Esophagus squamous epithelium (tissue), 5 donors: ENCODE measurements around the gene SETD2. TPM values are rescaled to one million over a fixed set of nuclear protein-coding genes. Genes with fewer than 3 reads are reported as not detected.
"Not testable (repeated sequence)": the region's sequence is repeated elsewhere in the genome, so short reads cannot be mapped to it uniquely, and the experiment has no call there.

Source experiments
- DNase-seq: peaks from one replicate; lab custom pipeline; 2025; lab: John Stamatoyannopoulos, UW
- H3K27ac ChIP-seq, 4 donors: fragments of 200-600 bp; sonication (generic); one replicate each; pipeline ENCODE4 v1.5.1; 2016 to 2019; ENCODE audit warnings: mild to moderate bottlenecking in 1 of 4
- H3K27me3 ChIP-seq, 4 donors: fragments of 200-600 bp; sonication (generic); 1 replicate in 3 of 4; 2 replicates in 1 of 4; pipeline versions ENCODE4 v1.5.1 to v1.6.0; 2017 to 2021; ENCODE audit warnings: antibody characterized with exemption in 1 of 4
- H3K36me3 ChIP-seq, 3 donors: fragments of 200-600 bp; sonication (generic); one replicate each; pipeline ENCODE4 v1.5.1; 2016 to 2019
- H3K4me1 ChIP-seq, 3 donors: fragments of 200-600 bp; sonication (generic); one replicate each; pipeline ENCODE4 v1.5.1; 2017 to 2019
- H3K4me3 ChIP-seq, 4 donors: fragments of 200-600 bp; sonication (generic); 1 replicate in 3 of 4; 2 replicates in 1 of 4; pipeline ENCODE4 v1.5.1; 2016 to 2019; ENCODE audit warnings: mild to moderate bottlenecking in 2 of 4, moderate library complexity in 1 of 4
- H3K9me3 ChIP-seq, 3 donors: fragments of 200-600 bp; sonication (generic); one replicate each; pipeline ENCODE4 v1.5.1; 2016 to 2019
- POLR2A ChIP-seq, 4 donors: fragments of 450-650 bp; IDR thresholded peaks; one replicate each; pipeline ENCODE4 v1.6.1; 2017; ENCODE audit warnings: antibody characterized with exemption in 4 of 4, mild to moderate bottlenecking in 4 of 4, moderate library complexity in 3 of 4
- WGBS, 2 donors: methylation state at CpG; one replicate each; pipeline ENCODE4 v1.1.5; 2018; 5-methylcytosine and 5-hydroxymethylcytosine counted together
- intact Hi-C: fragments of 100-400 bp; cut with DNase I; formaldehyde crosslinking; loops from one replicate; pipeline ENCODE4 v1.15.0; 2022
- total RNA-seq, 4 donors: library from RNA; depleted of rRNA; stranded (reverse); fragments of >200 nt; gene quantifications; one replicate each; pipeline ENCODE4 v1.1.0, GENCODE V29; 2016
- TF ChIP-seq, protein P1 (sequence below), 6 experiments: fragments of 450-650 bp in 4 of 6; fragments of 200-600 bp in 2 of 6; sonication (generic) in 2 of 6; IDR thresholded peaks; one replicate each; pipeline ENCODE4 v1.5.1; 2016 to 2019; ENCODE audit warnings: antibody characterized with exemption in 6 of 6, mild to moderate bottlenecking in 4 of 6, moderate library complexity in 4 of 6
- donor health status: DM: yes; HTN: yes; CAD: no.

Gene SETD2
- total RNA-seq, 4 donors from 2014 or later, result 24.3 to 59.5 (median 30.1) TPM

DNA sequence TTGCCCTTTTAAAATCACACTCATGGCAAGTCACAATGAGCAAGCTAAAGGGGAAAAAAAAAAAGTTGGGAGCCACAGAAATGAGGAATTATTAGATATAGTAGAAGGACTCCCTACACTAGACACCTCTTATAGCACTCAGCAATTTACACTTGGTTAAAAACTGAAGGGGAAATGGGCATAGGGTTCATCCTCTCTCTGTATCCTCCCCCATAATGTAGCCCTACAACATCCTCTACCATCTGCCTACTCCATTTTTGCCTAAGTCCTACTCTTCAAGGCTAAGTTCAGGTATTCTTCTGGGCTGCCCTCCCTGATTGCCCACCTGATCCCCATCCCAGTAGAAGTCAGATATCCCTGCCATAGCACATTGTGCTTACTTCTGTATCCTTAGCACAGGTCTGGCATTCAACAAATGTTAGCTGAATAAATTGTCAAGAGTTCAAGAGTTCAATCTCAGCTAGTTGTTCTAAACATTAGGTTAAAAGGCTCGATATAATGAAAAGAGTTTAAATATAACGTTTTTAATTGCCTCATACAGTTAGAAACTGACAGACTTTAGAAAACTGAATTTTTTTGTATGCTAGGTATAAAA is 14.5 kb downstream of the SETD2 start:
- Histone ChIP-seq H3K27ac (no peak overlapping the region), H3K4me3 (no peak overlapping the region), H3K36me3 (no peaks in the 10 kb centered on the region), H3K4me1 (peaks cover 0 to 27% (median 0%) of the 10 kb centered on the region in 3 donors), H3K9me3 (no peaks in the 10 kb centered on the region), H3K27me3 (no peaks in the 10 kb centered on the region)
- intact Hi-C loops, result no loop called here
- WGBS, 2 donors, result 27 to 33% methylated on average over 2 of the region's 2 CpGs
- DNase-seq, result no peak
- TF ChIP-seq, protein P1, sequence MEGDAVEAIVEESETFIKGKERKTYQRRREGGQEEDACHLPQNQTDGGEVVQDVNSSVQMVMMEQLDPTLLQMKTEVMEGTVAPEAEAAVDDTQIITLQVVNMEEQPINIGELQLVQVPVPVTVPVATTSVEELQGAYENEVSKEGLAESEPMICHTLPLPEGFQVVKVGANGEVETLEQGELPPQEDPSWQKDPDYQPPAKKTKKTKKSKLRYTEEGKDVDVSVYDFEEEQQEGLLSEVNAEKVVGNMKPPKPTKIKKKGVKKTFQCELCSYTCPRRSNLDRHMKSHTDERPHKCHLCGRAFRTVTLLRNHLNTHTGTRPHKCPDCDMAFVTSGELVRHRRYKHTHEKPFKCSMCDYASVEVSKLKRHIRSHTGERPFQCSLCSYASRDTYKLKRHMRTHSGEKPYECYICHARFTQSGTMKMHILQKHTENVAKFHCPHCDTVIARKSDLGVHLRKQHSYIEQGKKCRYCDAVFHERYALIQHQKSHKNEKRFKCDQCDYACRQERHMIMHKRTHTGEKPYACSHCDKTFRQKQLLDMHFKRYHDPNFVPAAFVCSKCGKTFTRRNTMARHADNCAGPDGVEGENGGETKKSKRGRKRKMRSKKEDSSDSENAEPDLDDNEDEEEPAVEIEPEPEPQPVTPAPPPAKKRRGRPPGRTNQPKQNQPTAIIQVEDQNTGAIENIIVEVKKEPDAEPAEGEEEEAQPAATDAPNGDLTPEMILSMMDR (IDR thresholded peaks at IDR 0.05), result no peak
- TF ChIP-seq POLR2A (IDR thresholded peaks at IDR 0.05), result no peak

DNA sequence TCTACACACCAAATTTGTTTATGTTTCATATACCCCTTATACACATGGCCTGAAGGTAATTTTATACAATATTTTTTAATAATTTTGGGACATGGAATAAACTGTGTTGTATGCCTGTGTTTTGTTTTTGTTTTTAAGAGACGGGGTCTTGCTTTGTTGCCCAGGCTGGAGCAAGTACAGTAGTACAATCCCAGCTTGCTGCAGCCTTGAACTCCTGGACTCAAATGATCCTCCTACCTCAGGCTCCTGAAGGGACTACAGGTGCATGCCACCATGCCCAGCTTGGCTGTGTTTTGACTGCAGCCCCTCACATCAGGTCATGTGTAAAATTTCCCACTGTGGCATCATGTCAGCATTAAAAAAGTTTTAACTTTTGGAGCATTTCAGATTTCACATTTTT is 18.6 kb downstream of the SETD2 start:
- Histone ChIP-seq H3K9me3 (no peaks in the 10 kb centered on the region), H3K36me3 (no peaks in the 10 kb centered on the region), H3K27me3 (no peaks in the 10 kb centered on the region), H3K4me1 (peaks cover 0 to 47% (median 15%) of the 10 kb centered on the region in 3 donors), H3K4me3 (no peak overlapping the region), H3K27ac (no peak overlapping the region)
- DNase-seq, result no peak
- intact Hi-C loops, result no loop called here
- TF ChIP-seq, protein P1 (IDR thresholded peaks at IDR 0.05), result no peak
- TF ChIP-seq POLR2A (IDR thresholded peaks at IDR 0.05), result no peak
- WGBS, 2 donors, result 92 to 94% methylated on average over 1 of the region's 1 CpG

DNA sequence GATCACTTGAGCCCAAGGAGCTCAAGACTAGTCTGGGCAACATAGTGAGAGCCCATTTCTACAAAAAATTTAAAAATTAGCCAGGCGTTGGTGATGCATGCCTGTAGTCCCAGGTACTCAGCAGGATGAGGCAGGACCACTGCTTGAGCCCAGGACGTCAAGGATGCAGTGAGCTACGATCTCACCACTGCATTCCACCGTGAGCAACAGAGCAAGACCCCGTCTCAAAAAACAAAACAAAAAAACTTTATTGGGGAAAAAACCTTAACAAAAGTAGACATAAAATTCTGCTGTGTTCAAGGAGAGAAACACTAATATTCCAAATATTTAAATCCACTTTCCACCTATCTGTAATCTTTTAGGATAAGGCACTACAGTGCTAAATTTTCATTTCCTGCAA is 20.8 kb downstream of the SETD2 start:
- TF ChIP-seq, protein P1 (IDR thresholded peaks at IDR 0.05), result no peak
- TF ChIP-seq POLR2A (IDR thresholded peaks at IDR 0.05), result no peak
- 96 to 97% methylated on average over 5 of the region's 5 CpGs for WGBS, 2 donors
- intact Hi-C loops, result no loop called here

DNA sequence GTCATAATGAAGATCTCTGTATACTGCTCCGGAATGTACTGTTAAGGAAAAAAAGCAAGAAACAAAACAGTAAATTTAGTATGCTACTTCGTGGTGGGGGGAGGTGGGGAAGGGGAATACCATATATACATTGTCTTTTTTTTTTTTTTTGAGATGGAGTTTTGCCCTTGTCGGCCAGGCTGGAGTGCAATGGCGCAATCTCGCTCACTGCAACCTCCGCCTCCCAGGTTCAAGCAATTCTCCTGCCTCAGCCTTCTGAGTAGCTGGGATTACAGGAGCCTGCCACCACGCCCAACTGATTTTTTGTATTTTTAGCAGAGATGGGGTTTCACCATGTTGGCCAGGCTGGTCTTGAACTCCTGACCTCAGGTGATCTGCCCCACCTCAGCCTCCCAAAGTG is 21.4 kb downstream of the SETD2 start:
- H3K27ac ChIP-seq, H3K27me3 ChIP-seq, intact Hi-C loops, H3K36me3 ChIP-seq, DNase-seq, H3K9me3 ChIP-seq, H3K4me3 ChIP-seq: not testable (repeated sequence)
- peaks cover 0 to 40% (median 18%) of the 10 kb centered on the region in 3 donors for H3K4me1 ChIP-seq
- WGBS, 2 donors, result 81 to 82% methylated on average over 7 of the region's 7 CpGs

More for the DNA sequence above, 20.8 kb downstream of the SETD2 start:
- Histone ChIP-seq H3K27me3 (no peaks in the 10 kb centered on the region), H3K4me3 (no peak overlapping the region), H3K36me3 (no peaks in the 10 kb centered on the region), H3K27ac (no peak overlapping the region), H3K4me1 (peaks cover 0 to 40% (median 18%) of the 10 kb centered on the region in 3 donors), H3K9me3 (no peaks in the 10 kb centered on the region)
- DNase-seq, result no peak

DNA sequence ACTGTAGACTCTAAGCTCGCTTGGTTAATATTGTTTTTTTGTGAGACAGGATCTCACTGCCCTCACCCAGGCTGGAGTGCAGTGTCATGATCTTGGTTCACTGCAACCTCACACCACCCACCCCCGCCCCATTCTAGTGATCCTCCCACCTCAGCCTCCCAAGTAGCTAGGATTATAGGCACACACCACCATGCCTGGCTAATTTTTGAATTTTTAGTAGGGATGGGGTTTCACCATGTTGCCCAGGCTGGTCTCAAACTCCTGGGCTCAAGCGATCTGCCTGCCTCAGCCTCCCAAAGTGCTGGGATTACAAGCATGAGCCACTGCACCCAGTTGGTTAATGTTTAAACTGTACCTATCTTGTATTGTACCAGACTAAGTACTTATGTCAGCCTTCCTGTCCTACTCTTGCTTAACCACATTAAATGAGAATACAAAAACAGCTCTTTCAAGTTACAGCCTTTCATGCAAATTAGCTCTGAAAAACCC is 22.9 kb downstream of the SETD2 start:
- H3K9me3 ChIP-seq, DNase-seq, intact Hi-C loops, H3K4me3 ChIP-seq, H3K36me3 ChIP-seq, H3K27ac ChIP-seq, H3K27me3 ChIP-seq: not testable (repeated sequence)
- H3K4me1 ChIP-seq, result peaks cover 3 to 51% (median 18%) of the 10 kb centered on the region in 3 donors
- 83 to 89% methylated on average over 3 of the region's 3 CpGs for WGBS, 2 donors

DNA sequence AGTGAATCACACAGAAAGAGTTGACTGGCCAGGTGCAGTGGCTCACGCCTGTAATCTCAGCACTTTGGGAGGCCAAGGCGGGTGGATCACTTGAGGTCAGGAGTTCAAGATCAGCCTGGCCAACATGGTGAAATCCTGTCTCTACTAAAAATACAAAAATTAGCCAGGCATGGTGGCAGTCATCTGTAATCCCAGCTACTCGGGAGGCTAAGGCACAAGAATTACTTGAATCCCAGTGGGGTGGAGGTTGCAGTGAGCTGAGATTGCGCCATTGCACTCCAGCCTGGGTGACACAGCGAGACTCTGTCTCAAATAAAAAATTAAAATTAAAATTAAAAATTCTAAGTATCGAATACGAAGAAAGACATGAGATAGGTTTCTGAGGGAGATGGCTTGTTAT is 23.4 kb downstream of the SETD2 start:
- H3K27ac ChIP-seq, DNase-seq, intact Hi-C loops, H3K27me3 ChIP-seq, H3K4me3 ChIP-seq, H3K9me3 ChIP-seq, H3K36me3 ChIP-seq: not testable (repeated sequence)
- 83 to 89% methylated on average over 6 to 7 of the region's 7 CpGs for WGBS, 2 donors
- H3K4me1 ChIP-seq, result peaks cover 7 to 55% (median 18%) of the 10 kb centered on the region in 3 donors
